ENCODE measurements around the gene WDPCP.

WDPCP gene

DNA sequence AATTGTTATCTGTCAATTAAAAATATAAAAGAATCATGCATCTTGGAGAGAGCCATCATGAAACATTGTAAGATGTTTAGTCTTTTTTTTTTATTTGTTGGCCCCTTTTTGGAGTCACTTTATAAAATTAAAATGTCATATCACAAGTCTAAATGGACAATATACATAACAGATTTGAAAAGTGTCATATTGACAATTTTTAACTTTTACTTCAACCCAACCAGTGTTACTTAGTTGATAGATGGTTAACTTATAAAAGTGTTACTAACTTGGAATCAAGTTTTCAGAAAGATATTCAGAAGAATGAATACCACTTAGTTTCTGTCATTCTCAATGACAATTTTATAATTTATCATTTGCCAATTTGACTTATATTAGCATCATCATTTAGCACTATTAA lies 319.3 kb downstream of the WDPCP start:
- TF ChIP-seq, protein P1, sequence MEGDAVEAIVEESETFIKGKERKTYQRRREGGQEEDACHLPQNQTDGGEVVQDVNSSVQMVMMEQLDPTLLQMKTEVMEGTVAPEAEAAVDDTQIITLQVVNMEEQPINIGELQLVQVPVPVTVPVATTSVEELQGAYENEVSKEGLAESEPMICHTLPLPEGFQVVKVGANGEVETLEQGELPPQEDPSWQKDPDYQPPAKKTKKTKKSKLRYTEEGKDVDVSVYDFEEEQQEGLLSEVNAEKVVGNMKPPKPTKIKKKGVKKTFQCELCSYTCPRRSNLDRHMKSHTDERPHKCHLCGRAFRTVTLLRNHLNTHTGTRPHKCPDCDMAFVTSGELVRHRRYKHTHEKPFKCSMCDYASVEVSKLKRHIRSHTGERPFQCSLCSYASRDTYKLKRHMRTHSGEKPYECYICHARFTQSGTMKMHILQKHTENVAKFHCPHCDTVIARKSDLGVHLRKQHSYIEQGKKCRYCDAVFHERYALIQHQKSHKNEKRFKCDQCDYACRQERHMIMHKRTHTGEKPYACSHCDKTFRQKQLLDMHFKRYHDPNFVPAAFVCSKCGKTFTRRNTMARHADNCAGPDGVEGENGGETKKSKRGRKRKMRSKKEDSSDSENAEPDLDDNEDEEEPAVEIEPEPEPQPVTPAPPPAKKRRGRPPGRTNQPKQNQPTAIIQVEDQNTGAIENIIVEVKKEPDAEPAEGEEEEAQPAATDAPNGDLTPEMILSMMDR (IDR thresholded peaks at IDR 0.05; ENCODE audit: extremely low read depth, missing control alignments): no peak
- no peak for DNase-seq (ENCODE audit: low spot score)

DNA sequence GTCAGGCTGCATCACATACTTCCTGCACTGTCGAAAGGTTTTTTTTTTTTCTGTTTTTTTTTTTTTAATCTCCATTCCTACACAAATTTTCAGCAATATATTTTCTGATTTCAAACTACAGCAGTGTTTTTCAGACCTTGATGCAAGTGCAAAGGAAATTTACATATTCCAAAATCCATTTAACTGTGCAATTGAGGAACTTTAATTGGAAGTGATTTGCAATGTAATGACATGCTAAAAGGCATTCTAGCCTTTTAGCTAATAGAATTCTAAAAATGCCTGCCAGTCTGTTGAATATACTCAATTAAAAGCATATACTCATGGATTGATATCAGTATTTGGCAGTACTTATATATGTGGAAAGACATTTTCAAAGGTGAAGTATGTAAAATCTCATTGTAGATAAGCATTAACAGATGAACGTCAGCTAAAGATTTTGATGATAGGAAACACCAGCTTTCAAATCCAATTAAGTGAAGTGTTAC lies 327.1 kb downstream of the WDPCP start:
- DNase-seq (ENCODE audit: low spot score): no peak
- TF ChIP-seq, protein P1 (IDR thresholded peaks at IDR 0.05; ENCODE audit: extremely low read depth, missing control alignments): no peak

DNA sequence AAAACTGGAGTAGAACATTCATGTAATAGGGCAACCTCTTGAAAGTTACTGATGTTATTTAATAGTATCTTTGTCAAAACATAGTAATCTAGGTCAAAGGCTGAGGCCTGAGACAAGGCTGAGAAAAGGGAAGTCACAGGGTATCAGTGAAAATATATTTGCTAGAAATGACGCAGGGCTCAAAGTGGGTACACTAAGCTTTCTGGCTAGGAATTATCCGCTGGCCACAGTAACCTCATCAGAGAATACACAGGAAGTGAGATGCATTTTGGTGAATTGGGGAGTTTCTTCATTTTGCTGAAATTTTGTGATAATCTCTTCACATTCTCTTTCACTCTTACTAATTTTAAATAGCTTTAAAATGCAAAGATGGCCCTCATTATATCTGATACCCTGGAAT lies 330.8 kb downstream of the WDPCP start:
- DNase-seq (ENCODE audit: low spot score): peak; percentile 20

DNA sequence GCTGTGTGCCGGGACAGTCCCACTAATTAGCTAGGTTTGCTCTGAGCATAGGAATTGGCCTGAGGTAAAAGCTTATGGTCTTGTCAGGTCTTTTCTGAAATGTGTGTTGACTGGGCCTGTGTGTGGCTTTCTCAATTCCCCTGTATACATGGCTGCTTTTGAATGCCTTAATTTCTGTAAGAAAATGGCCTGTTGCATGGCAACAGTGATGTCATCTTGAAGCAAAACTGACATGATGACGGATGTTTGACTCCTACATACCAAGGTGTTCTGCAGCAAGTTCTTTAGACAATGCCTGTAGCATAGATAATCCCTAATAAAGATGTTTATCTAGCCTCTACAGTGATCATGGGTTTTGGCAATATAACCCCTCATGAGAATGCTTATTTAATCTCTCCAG lies 339.1 kb downstream of the WDPCP start:
- DNase-seq (ENCODE audit: low spot score): no peak
- TF ChIP-seq, protein P1 (IDR thresholded peaks at IDR 0.05; ENCODE audit: extremely low read depth, missing control alignments): no peak

More for the DNA sequence above, 330.8 kb downstream of the WDPCP start:
- TF ChIP-seq, protein P1 (IDR thresholded peaks at IDR 0.05; ENCODE audit: extremely low read depth, missing control alignments): no peak

DNA sequence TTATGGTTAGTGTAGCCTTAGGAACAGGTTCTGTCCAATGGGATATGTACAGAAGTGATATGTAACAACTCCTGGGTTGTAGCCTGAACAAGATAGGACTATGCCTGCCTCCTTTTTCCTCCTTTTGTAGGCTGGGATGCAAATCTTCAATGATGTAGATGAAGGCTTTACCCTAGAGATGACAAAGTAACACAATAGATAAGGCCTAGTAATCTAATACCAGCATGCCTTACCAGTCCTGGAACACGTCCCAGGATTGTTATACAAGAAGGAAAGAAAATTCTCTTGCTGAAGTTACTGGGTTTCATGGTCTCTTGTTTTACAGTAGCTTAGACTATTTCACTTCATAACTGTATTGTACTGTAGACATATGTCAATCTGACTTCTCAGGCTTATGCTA lies 345.5 kb downstream of the WDPCP start:
- DNase-seq (ENCODE audit: low spot score): no peak
- TF ChIP-seq, protein P1 (IDR thresholded peaks at IDR 0.05; ENCODE audit: extremely low read depth, missing control alignments): no peak

DNA sequence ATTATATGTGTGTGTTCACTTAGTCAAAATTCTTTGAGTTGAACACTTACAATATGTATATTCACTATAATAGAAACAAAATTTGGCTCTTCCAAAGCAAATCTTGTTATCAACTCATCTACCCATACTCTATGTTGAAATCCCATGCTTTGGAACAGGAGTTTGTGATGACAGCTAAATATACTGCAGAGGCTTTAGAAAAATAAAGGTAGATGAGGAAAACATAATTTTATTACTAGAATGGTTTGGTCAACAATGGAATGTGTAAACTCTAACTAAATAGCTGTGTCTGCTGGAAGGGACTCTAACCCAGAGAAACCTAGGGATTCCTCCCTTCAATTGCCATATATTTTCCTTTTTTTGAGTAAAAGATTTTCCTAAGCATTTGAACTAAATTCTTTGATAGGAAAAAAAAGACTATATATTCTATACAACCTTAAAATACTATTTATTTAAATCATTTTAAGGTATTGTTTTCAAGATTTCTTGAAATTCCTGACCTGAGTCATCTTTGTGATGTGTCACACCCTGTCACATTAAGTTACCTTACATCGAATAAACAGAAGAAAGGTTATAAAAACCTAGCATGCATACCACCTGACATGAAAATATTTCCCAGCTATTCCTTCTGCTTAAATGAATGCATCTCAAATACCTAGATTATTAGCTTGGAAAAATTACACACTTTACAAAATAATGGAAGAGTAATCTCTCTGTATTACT lies 362.2 kb downstream of the WDPCP start:
- TF ChIP-seq, protein P1 (IDR thresholded peaks at IDR 0.05; ENCODE audit: extremely low read depth, missing control alignments): no peak
- DNase-seq (ENCODE audit: low spot score): no peak

DNA sequence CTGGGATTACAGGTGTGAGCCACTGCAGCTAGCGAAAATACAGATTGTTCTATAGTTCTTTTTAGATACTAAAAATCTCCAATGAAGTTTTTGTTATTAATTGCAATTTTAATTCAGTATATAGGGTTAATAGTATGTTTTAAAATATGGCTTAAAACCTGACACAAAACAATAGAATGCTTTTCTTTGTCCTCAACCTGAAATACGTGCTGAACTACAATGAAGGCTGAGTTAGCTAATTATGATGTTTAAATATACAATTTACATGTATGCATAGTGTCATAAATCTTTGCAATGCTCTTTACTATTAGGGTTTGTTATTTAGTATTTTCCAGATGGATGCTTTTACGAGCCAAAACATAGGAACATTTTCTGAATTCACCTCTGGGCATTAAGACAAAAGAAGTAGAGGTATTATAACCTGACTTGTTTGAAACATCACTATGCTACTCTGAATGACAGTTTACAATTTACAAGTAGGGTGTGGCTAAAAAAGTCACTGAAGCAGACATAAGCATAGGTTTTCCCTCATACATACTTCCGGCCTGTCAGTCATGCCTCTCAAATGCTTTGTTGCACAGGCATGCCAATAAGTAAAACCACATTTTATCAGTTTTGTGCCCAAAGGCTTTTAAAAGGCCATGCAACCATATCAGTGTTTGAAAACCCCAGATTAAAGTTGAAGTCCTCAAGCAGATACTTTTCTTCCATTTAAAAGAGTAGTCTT lies 369.3 kb downstream of the WDPCP start:
- TF ChIP-seq, protein P1 (IDR thresholded peaks at IDR 0.05; ENCODE audit: extremely low read depth, missing control alignments): no peak
- no peak for DNase-seq (ENCODE audit: low spot score)

All from GM20000 (cell line).